Stimulated activated CD4-positive, alpha-beta T cell treated with anti-CD3 and anti-CD28 coated beads, Interleukin-15, amount 100 ng/mL, for 1 hour (primary cell): ENCODE results near the gene NAT16.
"Not testable (repeated sequence)": the region's sequence is repeated elsewhere in the genome, so short reads cannot be mapped to it uniquely, and the experiment has no call there.

ENCODE experiments used
- DNase-seq, 2 donors: peaks; one replicate each; pipeline ENCODE4 v3.0.0-alpha.2; 2020; ENCODE audit warnings: low read depth in 1 of 2, low spot score in 1 of 2

The NAT16 gene

DNA sequence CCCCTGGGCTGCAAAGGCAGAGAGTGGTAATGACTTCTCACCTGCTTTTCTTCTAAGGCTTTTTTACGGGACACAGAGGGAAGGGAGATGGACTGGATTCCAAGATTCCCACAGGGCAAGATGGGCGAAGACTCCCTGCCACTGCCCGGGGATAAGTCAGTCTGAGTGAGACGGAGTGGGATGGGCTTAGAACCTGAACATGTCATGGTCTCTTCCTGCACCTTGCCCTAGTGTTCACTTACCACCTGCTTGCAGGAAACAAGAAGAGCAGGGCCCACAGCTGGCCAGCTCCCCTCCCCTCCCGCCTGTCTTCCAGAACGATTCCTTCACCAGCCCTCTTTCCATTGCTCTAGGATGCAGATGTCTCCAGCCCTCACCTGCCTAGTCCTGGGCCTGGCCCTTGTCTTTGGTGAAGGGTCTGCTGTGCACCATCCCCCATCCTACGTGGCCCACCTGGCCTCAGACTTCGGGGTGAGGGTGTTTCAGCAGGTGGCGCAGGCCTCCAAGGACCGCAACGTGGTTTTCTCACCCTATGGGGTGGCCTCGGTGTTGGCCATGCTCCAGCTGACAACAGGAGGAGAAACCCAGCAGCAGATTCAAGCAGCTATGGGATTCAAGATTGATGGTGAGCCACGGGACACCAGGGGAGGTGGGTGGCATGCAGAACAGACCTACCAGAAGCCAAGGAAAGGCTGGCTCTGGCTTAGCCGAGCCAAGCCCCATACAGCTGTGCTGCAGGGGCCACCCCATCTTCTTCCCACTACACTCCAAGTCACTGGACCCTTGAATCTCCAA, 51.9 kb downstream of the NAT16 start:
- DNase-seq, result no peak

DNA sequence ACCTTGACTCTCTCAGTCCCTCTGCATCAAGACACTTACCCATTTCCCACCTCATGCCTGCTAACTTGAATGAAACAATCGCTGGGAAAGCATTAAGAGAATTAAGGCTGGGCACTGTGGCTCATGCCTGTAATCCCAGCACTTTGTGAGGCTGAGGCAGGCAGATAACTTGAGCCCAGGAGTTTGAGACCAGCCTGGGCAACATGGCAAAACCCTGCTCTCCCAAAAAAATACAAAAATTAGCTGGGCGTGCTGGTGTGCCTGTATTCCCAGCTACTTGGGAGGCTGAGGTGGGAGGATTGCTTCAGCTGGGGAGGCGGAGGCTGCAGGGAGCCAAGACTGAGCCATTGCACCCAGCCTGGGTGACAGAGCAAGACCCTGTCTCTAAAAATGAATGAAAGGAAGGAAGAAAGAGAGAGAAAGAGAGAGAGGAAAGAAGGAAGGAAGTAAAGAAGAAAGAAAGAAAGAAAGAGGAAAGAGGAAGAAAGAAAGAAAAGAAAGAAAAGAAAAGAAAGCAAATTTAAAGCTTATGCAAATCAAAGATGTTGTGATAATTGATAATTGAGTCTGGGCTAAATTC, 52.5 kb downstream of the NAT16 start:
- no peak for DNase-seq

DNA sequence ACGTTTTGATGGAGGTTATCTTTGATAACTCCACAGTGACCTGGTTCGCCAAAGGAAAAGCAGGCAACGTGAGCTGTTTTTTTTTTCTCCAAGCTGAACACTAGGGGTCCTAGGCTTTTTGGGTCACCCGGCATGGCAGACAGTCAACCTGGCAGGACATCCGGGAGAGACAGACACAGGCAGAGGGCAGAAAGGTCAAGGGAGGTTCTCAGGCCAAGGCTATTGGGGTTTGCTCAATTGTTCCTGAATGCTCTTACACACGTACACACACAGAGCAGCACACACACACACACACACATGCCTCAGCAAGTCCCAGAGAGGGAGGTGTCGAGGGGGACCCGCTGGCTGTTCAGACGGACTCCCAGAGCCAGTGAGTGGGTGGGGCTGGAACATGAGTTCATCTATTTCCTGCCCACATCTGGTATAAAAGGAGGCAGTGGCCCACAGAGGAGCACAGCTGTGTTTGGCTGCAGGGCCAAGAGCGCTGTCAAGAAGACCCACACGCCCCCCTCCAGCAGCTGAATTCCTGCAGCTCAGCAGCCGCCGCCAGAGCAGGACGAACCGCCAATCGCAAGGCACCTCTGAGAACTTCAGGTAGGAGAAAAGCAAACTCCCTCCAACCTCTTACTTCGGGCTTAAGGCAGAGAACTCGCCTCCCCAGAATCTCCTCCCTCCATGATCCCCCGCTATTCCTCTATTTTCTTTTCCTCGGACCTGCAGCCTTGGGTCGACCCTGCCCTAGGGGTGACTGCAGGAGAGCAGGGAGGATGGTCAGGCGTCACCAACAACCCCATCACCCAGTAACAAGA, 53.2 kb downstream of the NAT16 start, which contains the start of gene SERPINE1:
Gene SERPINE1 (plus strand): TSS at position 454 of the 809 bp plus-strand sequence. CDS start 1,290 bp downstream, outside the sequence.
- peak in 1 of 2 donors; percentile 16 for DNase-seq

DNA sequence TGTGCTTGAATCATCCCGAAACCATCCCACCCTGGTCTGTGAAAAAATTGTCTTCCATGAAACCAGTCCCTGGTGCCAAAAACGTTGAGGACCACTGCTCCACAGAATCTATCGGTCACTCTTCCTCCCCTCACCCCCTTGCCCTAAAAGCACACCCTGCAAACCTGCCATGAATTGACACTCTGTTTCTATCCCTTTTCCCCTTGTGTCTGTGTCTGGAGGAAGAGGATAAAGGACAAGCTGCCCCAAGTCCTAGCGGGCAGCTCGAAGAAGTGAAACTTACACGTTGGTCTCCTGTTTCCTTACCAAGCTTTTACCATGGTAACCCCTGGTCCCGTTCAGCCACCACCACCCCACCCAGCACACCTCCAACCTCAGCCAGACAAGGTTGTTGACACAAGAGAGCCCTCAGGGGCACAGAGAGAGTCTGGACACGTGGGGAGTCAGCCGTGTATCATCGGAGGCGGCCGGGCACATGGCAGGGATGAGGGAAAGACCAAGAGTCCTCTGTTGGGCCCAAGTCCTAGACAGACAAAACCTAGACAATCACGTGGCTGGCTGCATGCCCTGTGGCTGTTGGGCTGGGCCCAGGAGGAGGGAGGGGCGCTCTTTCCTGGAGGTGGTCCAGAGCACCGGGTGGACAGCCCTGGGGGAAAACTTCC, 54.0 kb downstream of the NAT16 start:
- no peak for DNase-seq

DNA sequence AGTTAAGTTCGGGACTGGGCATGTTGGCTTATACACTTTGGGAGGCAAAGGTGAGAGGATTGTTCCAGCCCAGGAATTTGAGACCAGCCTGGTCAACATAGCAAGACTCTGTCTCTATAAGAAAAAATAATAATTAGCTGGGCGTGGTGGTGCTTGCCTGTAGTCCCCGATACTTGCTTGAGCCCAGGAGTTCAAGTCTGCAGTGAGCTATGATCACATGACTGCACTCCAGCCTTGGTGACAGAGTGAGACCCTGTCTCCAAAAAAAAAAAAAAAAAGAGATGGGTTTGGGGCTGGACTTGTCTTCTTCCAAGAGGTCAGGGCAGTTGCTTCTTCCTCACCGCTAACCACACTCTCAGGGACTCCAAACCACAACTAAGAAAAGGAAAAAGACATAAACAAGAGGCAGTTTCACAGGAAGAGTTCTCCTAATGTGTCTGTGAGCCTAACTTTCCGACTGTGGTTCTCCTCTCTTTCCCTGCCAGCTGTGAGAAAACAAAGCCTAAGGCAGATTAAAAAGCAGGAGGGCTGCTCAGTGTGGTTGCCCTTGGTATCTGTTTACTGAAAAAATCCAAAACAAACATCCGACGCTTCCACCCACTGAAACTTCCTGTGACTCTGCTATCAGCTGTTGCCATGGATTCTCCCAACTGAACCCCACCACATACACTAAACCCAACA, 55.6 kb downstream of the NAT16 start:
- DNase-seq, result no peak

DNA sequence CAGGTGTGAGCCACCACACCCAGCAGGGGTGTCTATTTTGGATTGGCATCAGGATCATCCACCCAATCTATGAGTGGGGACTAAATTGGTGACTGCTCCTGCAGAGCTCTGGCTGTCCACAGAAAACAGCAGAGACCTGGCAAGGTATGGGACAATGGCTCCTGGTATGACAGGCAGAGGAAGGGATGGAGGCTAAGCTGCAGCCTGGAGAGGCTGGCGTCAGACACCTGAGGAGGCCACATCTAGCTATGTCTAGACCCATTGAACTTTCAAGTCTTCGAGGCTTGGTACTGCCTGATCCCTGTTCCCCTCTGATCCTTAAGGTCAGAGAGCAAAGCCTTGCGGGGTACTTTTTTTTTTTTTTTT, 56.4 kb downstream of the NAT16 start:
- no peak for DNase-seq

DNA sequence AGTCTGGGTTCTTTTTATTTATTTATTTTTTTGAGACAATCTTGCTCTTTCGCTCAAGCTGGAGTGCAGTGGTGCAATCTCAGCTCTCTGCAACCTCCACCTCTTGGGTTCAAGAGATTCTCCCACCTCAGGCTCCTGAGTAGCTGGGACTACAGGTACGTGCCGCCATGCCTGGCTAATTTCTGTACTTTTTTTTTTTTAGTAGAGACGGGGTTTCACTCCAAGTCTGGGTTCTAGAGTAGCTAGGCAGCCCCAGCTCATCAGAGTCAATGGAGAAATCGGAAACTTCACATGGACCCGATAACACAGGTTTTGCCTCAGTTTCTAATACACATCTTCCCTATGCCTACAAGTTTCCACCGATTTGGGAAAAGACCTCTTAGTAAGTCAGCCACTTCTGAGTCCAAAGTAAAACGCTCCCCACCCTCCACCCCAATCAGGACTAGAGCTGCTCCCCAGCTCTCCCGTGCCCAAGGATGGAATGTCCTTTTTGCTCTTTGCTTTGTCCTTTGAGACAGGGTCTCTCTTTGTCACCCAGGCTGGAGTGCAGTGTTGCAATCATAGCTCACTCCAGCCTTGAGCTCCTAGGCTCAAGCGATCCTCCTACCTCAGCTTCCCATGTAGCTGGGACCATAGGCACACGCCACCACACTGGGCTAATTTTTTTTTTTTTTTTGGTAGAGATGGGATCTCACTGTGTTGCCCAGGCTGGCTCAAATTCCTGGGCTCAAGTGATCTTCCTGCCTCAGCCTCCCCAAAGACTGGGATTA, 57.0 kb downstream of the NAT16 start:
- DNase-seq, result no peak

DNA sequence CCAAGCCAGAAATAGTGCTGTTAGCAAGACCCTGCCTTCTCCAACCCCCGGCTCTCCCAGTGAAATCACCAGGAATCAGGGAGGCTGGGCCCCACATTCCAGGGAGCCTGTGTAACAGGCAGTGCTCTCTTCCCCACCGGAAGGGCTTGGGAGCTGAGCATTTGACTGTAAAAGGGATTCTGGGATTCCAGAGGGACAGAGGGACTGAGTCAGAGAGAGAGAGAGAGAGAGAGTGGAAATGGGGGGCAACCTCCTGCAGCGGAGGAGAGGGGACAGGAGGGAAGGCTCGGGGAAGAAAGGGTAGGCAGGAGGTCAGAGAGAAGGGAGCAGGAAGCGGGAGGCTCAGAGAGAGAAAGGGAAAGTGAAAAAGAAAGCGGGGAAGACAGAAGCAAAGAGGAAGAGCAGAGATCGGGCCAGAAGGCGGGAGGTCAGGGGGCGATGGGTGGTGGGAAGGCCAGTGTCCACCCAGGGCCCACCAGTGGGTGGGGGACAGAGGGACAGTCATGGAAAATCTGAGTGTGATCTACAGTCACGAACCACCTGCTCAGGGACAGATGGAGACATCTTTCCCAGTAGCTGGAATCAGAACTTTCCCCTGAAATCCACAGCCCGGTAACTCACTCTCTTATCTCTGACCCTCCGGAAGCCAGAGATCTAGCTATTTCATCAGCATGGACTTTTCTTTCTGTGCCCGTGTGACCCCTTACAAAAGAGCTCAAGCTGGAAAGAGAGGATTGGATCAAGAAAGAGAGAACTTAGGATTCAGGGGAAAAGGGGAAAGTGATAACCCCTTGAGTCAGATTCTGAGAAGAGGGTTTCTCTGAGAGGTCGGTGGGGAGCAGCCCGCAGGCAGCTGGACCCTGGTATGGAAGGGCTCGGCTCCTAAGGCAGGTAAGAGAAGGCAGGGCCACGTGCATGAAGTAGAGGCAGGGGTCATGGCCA, 57.8 kb downstream of the NAT16 start:
- no peak for DNase-seq

DNA sequence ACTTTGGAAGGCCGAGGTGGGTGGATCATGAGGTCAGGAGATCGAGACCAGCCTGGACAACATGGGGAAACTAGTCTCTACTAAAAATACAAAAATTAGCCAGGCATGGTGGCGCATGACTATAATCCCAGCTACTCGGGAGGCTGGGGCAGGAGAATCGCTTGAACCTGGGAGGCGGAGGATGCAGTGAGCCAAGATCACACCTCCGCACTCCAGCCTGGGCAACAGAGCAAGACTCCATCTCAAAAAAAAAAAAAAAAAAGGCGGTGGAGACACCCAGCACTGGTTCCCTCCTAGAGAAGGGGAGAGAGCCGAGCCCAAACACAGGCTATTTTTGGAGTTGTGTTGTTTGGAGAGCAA, 58.5 kb downstream of the NAT16 start:
- not testable (repeated sequence) for DNase-seq
